Islet of Langerhans (tissue), 1 donor: ENCODE measurements around the gene TXNDC2.

Experiments used
- FAIRE-seq: peaks from one replicate; lab custom pipeline; 2011; peaks lifted over from hg19 to GRCh38; lab: Jason Lieb, UNC

TXNDC2 gene

GRCh38 chr18:9860682-9861081, 25.1 kb upstream of the TXNDC2 start:
- FAIRE-seq, result no peak

- no peak for FAIRE-seq
These were observed 24.6 kb upstream of the TXNDC2 start for GRCh38 chr18:9861157-9861556.

GRCh38 chr18:9861933-9862332, 23.8 kb upstream of the TXNDC2 start:
- FAIRE-seq, result no peak

- FAIRE-seq, result no peak
These were observed 23.1 kb upstream of the TXNDC2 start for GRCh38 chr18:9862686-9863085.

- FAIRE-seq, result no peak
These were observed 22.5 kb upstream of the TXNDC2 start for GRCh38 chr18:9863282-9863681.

GRCh38 chr18:9865764-9866490, 19.8 kb upstream of the TXNDC2 start:
- no peak for FAIRE-seq

GRCh38 chr18:9866627-9867026, 19.1 kb upstream of the TXNDC2 start:
- no peak for FAIRE-seq

GRCh38 chr18:9867071-9867594, 18.6 kb upstream of the TXNDC2 start:
- no peak for FAIRE-seq

GRCh38 chr18:9868857-9869714, 16.7 kb upstream of the TXNDC2 start:
- no peak for FAIRE-seq

- FAIRE-seq, result no peak
These were observed 15.9 kb upstream of the TXNDC2 start for GRCh38 chr18:9869715-9870430.

GRCh38 chr18:9870431-9871008, 15.3 kb upstream of the TXNDC2 start:
- no peak for FAIRE-seq

GRCh38 chr18:9871244-9871746, 14.5 kb upstream of the TXNDC2 start:
- FAIRE-seq, result no peak

- no peak for FAIRE-seq
These were observed 12.9 kb upstream of the TXNDC2 start for GRCh38 chr18:9872823-9873222.

GRCh38 chr18:9874728-9875127, 11.0 kb upstream of the TXNDC2 start:
- FAIRE-seq, result no peak

- no peak for FAIRE-seq
These were observed 9.4 kb upstream of the TXNDC2 start for GRCh38 chr18:9876212-9876866.

- FAIRE-seq, result no peak
These were observed 8.7 kb upstream of the TXNDC2 start for GRCh38 chr18:9876867-9877654.

GRCh38 chr18:9877655-9878014, 8.1 kb upstream of the TXNDC2 start:
- no peak for FAIRE-seq

GRCh38 chr18:9878095-9878494, 7.7 kb upstream of the TXNDC2 start:
- no peak for FAIRE-seq

GRCh38 chr18:9878783-9879242, 7.0 kb upstream of the TXNDC2 start:
- FAIRE-seq, result no peak

- FAIRE-seq, result no peak
These were observed 1.7 kb upstream of the TXNDC2 start for GRCh38 chr18:9884090-9884489.
